HG03135 (cell line): Measurements from ENCODE around the gene MCRIP1.

Experiments used
- ATAC-seq: cut with Tn5 transposase; IDR thresholded peaks from one replicate; pipeline ENCODE4 v1.9.1; 2021; ENCODE audit warnings: mild to moderate bottlenecking, moderate library complexity; ENCODE audit not compliant: unreplicated experiment

Gene MCRIP1

DNA sequence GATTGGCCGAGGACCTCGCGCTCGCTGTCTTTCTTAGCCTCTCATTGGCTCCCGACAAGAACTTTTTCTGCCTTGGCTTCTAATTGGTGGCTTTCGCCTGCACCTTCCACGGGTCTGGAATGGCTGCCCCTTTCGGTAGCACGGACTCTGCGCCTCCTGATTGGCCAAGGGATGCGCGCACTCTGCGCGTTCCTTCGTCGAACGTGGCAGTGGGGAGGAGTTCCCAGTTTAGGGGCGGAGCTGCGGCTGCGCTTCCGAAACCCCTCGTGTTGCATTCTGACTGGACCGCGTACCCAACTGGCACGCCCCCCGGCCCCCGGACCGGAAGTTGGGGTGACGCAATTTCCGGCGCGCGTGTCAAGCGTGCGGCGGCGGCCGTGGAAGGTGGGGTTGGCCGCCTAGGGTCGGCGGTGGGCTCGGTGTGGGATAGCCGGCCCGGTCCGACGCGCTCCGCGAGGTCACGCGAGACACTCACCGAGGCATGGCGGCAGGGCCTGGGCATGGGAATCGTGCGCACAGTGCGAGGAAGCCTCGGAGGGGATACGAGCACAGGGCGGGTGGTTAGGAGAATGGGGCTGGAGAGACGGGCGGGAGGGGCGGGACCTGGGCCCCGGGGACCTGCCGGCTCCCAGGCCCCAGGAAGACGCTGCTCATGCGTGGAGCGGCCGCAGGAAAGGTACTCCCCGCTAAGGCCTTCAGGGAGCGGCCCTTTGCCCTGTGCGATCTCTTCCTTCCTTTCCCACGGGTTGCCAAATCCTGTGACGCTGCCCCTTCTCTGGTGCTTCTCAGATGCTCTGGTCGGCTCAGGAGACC lies 27.9 kb upstream of the MCRIP1 start:
- peak; percentile 83 for ATAC-seq

DNA sequence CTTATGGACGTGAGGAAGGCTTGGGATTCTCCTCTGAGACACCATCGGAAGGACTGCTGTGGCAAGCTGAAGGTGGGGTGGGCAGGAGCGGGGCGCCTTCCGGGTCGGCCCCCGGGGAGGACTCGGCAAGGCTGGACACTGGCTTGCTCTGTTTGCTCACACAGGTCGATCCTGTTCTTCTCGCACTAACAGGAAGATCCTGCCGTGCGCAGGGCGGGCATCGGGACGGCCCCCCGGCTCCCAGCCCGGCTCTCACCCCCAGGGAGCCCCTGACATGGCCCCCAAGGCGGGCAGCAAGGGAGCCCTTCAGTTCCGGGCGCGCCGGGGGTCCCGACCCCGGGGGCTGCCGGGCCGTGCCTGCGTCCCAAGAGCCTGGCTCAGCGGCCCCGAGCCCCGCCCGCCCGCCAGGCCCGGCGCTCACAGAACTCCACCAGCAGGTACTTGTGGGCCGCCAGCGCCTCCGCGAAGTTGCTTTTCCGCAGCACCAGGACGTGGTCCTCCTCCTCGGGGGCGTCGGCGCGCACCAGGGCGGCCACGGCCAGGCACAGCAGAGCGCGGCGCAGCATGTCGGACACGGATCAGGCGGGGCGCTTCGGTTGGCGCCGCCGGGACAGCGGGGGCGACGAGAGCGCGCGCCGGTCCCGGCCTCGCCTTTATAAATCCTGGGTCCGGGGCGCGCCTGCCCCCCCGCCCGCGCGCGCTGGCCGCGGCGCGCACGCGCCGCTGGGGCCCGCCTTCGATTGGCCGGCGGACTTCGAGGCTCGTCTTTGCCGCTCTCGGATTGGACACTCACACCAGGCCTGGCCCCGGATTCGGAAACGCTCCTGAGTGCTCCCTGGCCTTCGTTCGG lies 27.0 kb upstream of the MCRIP1 start, which contains the start of gene P4HB:
TSS of gene P4HB (minus strand) at position 630 of the 850 bp plus-strand sequence. CDS start at position 566, 64 bp downstream.
- ATAC-seq: peak; percentile 2

DNA sequence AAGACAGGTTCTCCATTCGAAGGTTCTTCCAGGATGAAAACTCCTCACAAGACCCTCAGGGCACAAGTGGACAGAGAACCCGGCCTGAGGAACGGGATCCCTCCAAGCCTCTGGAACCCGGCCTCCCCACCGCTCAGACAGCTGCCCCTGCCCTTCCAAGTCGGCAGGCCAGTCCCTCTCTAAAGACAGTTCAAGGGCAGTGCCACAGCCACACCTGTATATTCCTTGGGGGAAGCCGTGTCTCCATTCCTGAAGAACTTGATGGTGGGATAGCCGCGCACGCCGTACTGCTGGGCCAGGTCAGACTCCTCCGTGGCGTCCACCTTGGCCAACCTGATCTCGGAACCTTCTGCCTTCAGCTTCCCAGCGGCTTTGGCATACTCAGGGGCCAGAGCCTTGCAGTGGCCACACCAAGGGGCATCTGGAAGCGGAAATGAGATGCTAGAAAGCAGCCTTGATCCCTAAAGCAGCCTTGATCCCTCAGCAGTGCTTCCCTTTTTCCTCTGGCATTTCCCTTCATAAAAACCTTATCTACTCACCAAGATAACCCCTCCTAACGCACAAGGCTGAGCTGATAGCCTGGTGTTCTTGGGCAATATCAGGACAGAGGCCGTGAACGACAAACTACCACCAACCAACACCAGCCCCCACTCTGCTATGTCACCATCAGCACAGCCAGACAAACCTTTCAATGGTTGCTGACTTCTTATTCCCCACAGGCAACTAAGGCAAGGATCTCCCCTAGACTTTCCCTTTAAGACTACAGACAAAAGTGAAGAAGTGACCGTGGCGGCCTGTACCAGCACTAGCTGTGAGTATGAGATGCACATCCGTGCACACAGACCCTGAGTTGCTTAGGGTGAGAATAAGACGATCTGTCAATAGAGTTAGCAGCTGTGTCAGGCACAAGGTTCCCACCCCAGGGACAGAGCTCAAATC lies 26.1 kb upstream of the MCRIP1 start:
- ATAC-seq: no peak

DNA sequence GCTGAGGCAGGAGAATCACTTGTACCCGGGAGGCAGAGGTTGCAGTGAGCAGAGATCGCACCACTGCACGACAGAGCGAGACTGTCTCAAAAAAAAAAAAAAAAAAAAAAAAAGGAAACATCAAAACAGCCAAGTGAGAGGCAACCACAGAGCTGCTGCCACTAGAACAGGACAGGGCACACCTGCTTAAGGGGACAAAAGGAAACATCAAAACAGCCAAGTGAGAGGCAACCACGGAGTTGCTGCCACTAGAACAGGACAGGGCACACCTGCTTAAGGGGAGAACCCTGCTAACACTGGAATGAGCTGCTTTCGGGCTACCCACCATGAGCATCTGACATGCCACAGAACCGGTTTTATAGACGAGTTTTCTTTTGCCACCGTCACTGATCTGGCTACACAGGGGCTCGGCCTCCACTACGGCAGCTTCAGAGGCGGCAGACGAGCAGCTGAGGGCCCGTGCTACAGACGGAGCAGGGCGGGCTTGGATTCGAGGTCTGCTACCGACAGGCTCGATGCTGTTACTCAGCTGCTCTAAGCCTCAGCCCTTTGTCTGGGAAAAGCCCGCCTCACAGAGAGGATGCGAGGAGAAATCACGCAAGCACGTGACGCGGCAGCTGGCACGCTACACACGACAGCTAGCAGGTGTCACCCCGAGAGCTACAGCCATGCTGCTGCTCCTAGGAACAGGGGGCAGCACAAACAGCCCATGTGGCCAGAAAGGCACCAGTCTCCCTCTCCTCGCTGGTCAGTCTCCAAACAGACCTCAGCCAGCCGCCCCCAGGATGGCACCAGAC lies 25.3 kb upstream of the MCRIP1 start:
- no peak for ATAC-seq

DNA sequence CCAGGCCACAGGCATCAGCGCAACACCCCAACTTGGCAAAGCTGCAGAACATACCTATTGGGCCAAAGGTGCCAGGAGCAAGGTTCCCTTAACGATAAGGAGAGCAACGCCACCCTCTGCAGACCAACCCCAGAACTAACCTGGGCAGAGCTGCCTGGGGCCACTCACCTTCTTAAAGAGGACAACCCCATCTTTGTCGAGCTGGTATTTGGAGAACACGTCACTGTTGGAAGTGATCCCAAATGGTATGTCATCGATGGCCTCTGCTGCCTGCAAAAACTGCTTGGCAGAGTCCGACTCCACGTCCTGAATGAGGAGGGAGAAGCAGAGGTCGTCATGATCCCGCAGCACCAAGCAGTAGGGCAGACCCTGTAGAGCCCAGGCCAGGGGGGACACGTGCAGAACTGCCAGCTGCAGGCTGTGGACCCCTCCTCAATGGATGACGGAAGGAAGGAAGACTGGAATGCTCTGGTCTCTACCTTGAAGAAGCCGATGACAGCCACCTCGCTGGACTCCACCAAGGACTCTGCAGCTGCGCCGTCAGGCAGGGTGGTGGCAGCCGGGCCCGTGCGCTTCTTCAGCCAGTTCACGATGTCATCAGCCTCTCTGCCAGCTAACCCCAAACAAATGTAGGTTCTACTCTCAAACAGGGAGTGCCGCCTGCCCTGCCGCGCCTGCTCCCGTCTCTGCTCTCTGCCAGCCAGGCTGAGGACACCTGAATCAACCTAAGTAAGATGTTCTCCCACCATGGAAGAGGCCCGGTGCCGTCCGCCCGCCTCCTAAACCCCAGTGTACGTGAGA lies 22.1 kb upstream of the MCRIP1 start:
- ATAC-seq: no peak

DNA sequence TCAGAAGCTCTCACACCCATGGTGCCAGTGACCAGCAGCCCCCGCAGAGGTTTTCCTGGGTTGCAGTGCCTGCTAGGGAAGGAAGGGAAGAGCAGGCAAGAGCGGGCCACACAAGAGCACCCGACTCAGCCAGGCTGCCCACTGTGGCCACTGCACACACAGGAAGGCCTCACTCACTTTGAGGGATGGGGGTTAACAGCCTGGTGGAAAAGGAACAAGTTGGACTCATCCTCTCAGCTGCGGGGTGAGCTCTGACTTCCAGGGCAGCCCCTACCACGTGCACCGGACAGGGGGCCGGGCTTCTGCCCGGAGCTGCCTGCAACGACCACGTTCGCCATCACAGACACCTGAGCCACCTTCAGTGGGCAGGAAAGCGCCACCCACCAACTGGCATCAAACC lies 19.1 kb upstream of the MCRIP1 start:
- no peak for ATAC-seq

DNA sequence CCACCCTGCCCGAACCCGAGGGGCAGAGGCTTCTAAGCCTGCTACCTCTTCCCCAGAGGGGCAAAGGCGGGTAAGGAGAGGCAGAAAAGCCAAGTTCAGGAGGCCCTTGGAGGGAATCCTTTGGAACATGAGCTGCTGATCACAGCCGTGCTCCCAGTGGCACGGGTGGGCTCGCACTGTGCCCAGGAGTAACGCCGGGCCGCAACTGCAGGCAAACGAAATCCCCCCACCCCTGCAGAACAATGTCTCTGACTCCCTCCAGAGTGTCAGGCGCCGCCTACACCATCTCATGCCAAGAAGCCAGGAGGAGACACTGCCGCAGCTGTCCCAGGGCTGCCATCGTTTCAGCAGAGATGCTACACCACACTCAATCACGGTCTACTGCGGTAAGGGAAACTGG lies 18.3 kb upstream of the MCRIP1 start:
- ATAC-seq: no peak

DNA sequence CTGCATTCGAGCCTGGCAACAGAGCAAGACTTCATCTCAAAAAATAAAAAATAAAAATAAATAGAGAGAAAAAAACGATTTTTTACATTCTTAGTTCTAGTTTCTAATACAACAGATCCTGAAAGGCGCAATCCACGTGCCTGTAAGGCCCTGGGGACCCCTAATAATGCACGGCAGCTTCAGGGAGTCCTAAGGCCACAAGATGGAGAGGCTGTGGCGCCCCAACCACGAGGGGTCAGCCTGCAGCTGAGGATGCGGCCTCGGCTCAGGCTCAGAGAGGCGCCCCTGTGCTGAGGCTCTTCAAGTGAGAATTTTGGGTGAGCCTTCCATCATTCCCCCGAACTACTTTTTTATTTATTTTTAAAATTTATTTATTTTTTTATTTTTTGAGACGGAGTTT lies 16.4 kb upstream of the MCRIP1 start:
- ATAC-seq: no peak

DNA sequence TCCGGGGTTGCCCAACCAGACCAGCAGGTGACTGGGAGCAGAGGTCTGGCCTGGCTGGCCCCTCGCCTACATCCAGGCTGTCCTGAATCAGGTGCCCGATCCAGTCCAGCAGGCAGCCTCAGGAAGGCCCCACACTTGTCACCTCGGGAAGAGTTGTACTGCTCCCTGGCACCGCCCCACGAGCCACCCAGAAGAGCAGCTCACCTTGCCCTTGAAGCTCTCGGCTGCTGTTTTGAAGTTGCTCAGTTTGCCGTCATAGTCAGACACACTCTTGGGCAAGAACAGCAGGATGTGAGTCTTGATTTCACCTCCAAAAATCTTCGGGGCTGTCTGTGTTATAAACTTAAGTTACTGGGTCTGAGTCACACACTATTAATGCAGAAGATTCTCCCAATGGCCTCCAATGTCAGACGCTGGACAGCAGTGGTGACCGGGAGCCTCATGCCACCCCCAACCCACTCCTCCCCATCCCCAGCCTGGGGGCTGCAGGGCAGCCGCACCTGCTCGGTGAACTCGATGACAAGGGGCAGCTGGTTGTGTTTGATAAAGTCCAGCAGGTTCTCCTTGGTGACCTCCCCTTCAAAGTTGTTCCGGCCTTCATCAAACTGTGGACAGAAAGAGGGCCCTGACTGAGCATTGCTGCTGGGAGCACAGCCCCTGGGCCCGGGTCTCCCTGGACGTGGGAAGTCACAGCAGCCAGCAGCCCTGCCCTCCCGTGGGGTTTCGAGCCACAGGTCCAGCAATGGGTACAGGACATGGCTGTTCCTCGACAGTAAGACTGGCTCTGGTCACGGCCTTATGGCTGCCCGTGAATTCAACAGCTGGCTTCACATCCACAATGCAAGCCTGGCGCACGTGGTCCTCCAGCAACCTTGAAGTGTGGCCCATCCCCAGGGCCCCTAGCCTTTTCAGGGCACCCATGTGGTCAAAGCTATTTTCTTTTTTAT lies 13.9 kb upstream of the MCRIP1 start:
- ATAC-seq: no peak

DNA sequence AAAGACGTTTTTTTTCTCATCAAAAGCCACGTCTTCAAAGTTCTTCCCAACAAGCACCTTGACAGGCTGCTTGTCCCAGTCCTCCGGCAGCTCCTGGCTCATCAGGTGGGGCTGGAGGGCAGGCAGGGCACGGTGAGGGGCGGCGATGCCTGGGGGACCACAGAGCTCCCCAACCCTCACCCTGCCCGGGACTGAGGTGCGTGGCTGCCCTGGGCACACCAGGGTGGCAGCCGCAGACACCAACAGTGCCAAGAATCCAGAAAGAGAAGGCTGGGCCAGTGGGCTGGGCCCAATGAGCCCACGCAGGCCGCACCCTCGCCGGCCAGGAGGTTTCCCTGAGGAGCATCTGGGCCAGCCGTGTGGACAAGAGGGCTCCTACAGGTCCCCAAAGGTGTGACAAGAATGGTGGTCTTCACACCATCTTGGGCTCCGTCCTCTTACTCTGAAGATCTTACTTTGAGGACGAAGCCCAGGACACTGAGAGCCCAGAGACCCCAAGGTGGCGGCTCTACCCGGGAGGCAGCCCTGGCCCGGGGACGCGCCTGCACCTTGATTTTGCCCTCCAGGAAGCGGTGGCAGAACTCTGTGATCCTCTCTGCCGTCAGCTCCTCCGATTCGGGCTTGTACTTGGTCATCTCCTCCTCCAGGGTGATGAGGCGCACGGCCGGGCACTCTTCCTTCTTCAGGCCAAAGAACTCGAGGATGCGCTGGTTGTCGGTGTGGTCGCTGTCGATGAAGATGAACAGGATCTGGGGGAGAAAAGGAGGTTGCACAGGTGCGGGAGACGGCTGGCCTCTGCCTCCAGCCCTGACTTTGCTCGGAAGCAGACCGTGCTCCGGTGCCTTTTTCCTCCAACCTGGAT lies 13.0 kb upstream of the MCRIP1 start:
- no peak for ATAC-seq

DNA sequence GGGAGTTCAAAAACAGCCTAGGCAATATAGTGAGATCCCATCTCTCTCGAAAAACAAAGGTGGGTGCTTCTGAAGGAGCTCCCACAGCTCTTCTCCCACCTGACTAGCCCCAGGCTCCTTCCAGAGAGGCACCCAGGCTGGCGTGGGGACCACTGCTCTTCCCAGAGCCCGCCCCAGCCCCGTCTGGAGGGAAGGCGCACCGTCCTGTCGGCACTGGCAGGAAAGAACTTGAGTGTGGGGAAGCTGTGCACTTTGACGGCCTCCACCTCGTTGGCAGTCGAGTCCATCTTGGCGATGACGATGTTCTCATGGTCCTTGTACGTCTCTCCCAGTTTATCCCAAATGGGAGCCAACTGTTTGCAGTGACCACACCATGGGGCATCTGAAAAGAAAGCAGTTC lies 12.3 kb upstream of the MCRIP1 start:
- ATAC-seq: no peak

DNA sequence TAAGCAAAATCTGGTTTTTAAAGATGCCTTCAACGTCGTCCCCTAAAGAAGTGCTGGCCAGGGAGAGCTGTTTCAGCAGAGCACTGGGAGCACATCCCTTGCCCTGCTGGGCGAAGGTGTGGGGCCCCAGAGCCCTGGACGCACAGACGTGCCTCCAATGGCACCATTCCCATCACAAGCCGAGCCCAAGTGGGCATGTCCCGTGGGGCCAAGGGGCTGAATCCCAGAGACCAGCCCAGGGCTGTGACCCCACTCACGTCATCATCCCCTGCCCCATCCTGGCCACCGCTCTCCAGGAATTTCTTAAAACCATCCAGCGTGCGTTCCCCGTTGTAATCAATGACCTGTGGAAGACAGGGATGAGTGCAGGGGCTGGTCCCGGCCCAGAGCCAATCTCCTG lies 11.8 kb upstream of the MCRIP1 start:
- ATAC-seq: no peak

DNA sequence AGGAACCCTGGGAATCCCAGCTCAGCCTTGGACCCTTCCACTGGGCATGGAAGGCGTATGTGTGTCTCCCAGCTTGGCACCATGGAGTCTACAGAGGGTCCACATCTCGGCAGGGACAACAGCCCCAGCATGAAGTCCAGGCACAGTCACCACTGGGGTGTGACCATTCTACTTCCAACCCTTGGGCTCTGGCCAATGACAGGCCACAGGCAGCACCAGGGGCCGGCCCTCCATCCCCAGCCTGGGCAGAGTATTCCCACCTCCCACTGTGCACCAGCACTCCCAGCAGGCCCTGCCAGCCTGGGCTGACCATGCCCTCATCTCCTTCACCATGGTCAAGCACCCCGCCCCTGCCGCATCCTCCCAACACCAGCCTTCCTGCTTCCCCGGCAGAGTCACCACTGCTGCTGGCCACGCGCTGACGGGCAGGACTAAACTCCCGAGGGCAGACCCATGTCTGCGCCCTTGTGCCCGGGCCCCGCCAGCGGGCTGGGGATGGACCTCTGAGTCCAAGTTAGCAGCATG lies 11.3 kb upstream of the MCRIP1 start:
- no peak for ATAC-seq

DNA sequence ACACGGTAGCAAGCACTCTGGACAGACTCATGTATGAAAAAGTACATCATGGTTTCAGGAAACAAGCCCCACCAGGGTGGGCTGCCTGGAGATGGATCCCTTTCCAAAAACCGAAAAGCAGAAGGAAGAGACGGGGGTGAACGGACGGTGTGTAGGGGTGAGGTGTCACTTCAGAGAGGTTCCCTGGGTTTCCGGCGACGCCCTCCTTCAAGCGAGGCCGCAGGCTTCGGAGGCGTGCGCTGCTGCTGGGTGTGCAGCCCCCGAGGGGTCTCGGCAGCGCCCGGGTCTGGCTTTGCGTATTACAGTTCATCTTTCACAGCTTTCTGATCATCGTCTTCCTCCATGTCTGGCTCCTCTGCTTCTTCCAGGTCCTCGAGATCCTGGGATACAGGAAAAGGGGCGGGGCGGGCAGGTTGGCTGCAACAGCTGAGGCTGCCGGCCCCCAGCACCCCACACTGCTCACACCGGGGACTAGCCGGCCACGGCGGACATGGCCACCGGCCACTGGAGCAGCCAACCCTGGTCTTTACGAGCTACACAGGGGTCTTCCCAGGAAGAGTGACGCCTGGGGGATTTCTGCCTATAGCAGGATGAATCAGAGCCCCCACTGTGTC lies 10.7 kb upstream of the MCRIP1 start:
- no peak for ATAC-seq

DNA sequence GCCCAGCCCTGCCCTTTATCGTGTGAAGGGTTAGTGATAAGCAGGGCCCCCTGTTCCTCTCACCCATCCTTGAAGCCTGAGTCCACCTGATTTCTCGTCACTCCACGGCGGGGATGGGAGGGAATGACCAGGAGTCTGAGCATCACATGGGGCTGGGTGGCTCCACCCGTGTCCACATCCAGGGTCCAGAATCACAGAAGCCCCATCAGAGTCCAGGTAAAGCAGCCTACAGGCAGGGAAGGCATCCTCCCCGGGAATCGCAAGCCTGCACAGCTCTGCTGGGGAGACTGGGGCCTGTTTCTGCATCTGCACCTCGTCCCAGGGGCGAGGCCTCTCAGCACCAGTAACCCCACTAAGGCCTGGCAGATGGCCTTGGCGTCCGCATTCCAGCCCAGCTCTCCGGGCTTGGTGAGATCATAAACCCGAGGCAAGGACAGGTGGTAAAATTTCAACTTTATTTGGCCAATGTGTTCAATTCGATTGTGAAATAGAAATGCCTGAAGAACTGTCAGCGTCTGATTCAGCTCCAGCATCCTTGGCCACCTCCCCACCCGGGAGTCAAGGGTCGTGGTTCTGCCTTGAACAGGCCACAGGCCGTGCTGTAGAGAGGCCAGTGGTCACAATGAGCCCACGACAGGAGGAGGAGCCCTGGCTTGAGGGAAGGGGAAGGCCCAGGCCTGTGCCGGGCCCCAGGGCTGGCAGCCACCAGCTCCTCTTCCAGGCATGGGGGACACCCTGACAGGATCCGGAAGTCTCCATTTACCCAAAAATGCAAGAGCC lies 9.8 kb upstream of the MCRIP1 start:
- ATAC-seq: no peak

DNA sequence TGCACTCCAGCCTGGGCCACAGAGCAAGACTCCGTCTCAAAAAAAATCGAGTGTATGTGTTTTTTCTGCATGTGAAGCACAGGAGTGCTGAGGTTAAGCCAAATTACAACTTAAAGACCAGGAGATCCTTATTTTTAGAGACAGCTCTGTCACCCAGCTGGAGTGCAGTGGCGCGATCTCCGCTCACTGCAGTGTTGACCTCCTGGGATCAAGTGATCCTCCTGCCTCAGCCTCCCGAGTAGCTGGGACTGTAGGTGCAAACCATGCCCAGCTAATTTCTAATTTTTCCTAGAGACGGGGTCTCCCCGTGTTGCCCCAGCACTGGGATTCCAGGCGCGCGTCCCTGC lies 9.3 kb upstream of the MCRIP1 start:
- ATAC-seq: no peak
